H1 (cell line): ENCODE results near the gene ETV2. TPM values are rescaled to one million over a fixed set of nuclear protein-coding genes. Genes with fewer than 3 reads are reported as not detected.
A peak's percentile ranks its signal among the peaks of the same experiment; 100 is the strongest.

Experiments
- CTCF ChIA-PET: fragments of 300-600 bp; sonication (Branson Sonifier 250); formaldehyde crosslinking; loops from one replicate; lab custom pipeline; 2021; ENCODE audit not compliant: partially characterized antibody; lab: Charles Lee
- POLR2A ChIA-PET: fragments of 300-600 bp; sonication (Branson Sonifier 250); formaldehyde crosslinking; loops from one replicate; lab custom pipeline; 2021; ENCODE audit warnings: inconsistent platforms; ENCODE audit not compliant: partially characterized antibody; lab: Charles Lee
- DNase-seq, 2 experiments: peaks; one replicate each; pipeline versions ENCODE4 v3.0.0 to v3.0.0-alpha.2; 2010 to 2022; ENCODE audit warnings: low spot score in 2 of 2, low read depth in 1 of 2, mixed read lengths in 1 of 2
- FAIRE-seq: peaks from 2 replicates; lab custom pipeline; 2011; peaks lifted over from hg19 to GRCh38; lab: Jason Lieb, UNC
- H2AFZ ChIP-seq: 2 replicates; pipeline ENCODE4 v1.8.1; 2012; ENCODE audit warnings: low read length, inconsistent platforms
- H2AK5ac ChIP-seq: 2 replicates; pipeline ENCODE4 v1.6.1; 2013; ENCODE audit warnings: low read depth, low read length
- H2BK120ac ChIP-seq: replicated peaks from 2 replicates; pipeline ENCODE3; 2013; ENCODE audit warnings: low read depth, low read length, inconsistent platforms
- H2BK12ac ChIP-seq: 2 replicates; pipeline ENCODE4 v1.6.1; 2013; ENCODE audit warnings: low read depth, low read length
- H2BK15ac ChIP-seq: 2 replicates; pipeline ENCODE4 v1.6.1; 2013; ENCODE audit warnings: low read length
- H2BK20ac ChIP-seq: 2 replicates; pipeline ENCODE4 v1.6.1; 2013; ENCODE audit warnings: low read length
- H2BK5ac ChIP-seq: 2 replicates; pipeline ENCODE4 v1.6.1; 2013; ENCODE audit warnings: low read depth, low read length
- H3K14ac ChIP-seq: 2 replicates; pipeline ENCODE4 v1.6.1; 2013; ENCODE audit warnings: inconsistent platforms; ENCODE audit not compliant: insufficient read length
- H3K18ac ChIP-seq: 2 replicates; pipeline ENCODE4 v1.6.1; 2013; ENCODE audit warnings: low read length; ENCODE audit errors: extremely low read depth
- H3K23ac ChIP-seq: 2 replicates; pipeline ENCODE4 v1.6.1; 2013; ENCODE audit warnings: inconsistent platforms; ENCODE audit not compliant: insufficient read length
- H3K23me2 ChIP-seq: 2 replicates; pipeline ENCODE4 v1.6.1; 2013; ENCODE audit warnings: low read depth, low read length
- H3K27ac ChIP-seq: 2 replicates; pipeline ENCODE4 v1.6.1; 2011; ENCODE audit warnings: low read depth, low read length, inconsistent platforms
- H3K27me3 ChIP-seq, 4 experiments: replicated peaks in 1 of 4; 1 replicate in 1 of 4; 2 replicates in 3 of 4; pipeline versions ENCODE4 v1.6.1 to v1.8.1; 2011 to 2013; ENCODE audit warnings: low read length in 3 of 4, mild to moderate bottlenecking in 3 of 4, inconsistent platforms in 2 of 4, mixed read lengths in 2 of 4, moderate library complexity in 1 of 4; ENCODE audit not compliant: control insufficient read depth in 3 of 4, insufficient read depth in 3 of 4; ENCODE audit errors: extremely low read depth in 1 of 4
- H3K36me3 ChIP-seq, 4 experiments: 2 replicates each; pipeline versions ENCODE4 v1.6.1 to v1.8.1; 2011 to 2013; ENCODE audit warnings: mild to moderate bottlenecking in 4 of 4, low read length in 3 of 4, moderate library complexity in 2 of 4, control low read depth in 1 of 4, inconsistent platforms in 1 of 4; ENCODE audit not compliant: insufficient read depth in 4 of 4, control insufficient read depth in 2 of 4
- H3K4ac ChIP-seq: replicated peaks from 2 replicates; pipeline ENCODE3; 2013; ENCODE audit warnings: low read length, low read depth, mixed read lengths, inconsistent platforms; ENCODE audit not compliant: insufficient read length
- H3K4me1 ChIP-seq, 4 experiments: replicated peaks in 1 of 4; 1 replicate in 1 of 4; 2 replicates in 3 of 4; pipeline versions ENCODE4 v1.6.1 to v1.8.1; 2011 to 2013; ENCODE audit warnings: low read length in 3 of 4, inconsistent platforms in 2 of 4, mixed read lengths in 1 of 4; ENCODE audit not compliant: insufficient read depth in 4 of 4, control insufficient read depth in 3 of 4
- H3K4me2 ChIP-seq, 2 experiments: 2 replicates each; pipeline versions ENCODE4 v1.6.1 to v1.8.1; 2011 to 2013; ENCODE audit warnings: low read depth in 2 of 2, low read length in 2 of 2, control low read depth in 1 of 2, inconsistent platforms in 1 of 2, mild to moderate bottlenecking in 1 of 2; ENCODE audit not compliant: insufficient read depth in 1 of 2
- H3K4me3 ChIP-seq, 4 experiments: fragments of 200-600, 300-600 bp in 1 of 4; sonication (generic), shearing (Covaris generic), sonication (Bioruptor Twin) in 1 of 4; 2 replicates each; pipeline versions ENCODE4 v1.5.1 to v1.8.1; 2011 to 2016; ENCODE audit warnings: low read length in 4 of 4, low read depth in 3 of 4, control low read depth in 2 of 4, inconsistent platforms in 2 of 4, mild to moderate bottlenecking in 2 of 4, mixed read lengths in 1 of 4, moderate library complexity in 1 of 4; ENCODE audit not compliant: insufficient read depth in 2 of 4; ENCODE audit errors: extremely low read depth in 1 of 4
- H3K56ac ChIP-seq: replicated peaks from 2 replicates; pipeline ENCODE3; 2013; ENCODE audit warnings: low read depth, mild to moderate bottlenecking, mixed read lengths, low read length, inconsistent platforms; ENCODE audit not compliant: insufficient read length
- H3K79me1 ChIP-seq: 2 replicates; pipeline ENCODE4 v1.6.1; 2013; ENCODE audit warnings: low read depth, low read length, control low read depth
- H3K79me2 ChIP-seq, 2 experiments: 2 replicates each; pipeline versions ENCODE4 v1.6.1 to v1.8.1; 2012 to 2013; ENCODE audit warnings: low read length in 2 of 2, mild to moderate bottlenecking in 2 of 2, inconsistent platforms in 1 of 2; ENCODE audit not compliant: insufficient read depth in 2 of 2, control insufficient read depth in 1 of 2
- H3K9ac ChIP-seq, 4 experiments: replicated peaks in 1 of 4; 1 replicate in 1 of 4; 2 replicates in 3 of 4; pipeline versions ENCODE4 v1.6.1 to v1.8.1; 2011 to 2013; ENCODE audit warnings: low read depth in 3 of 4, low read length in 3 of 4, control low read depth in 2 of 4, mild to moderate bottlenecking in 2 of 4, moderate library complexity in 2 of 4, inconsistent platforms in 1 of 4; ENCODE audit errors: extremely low read depth in 1 of 4
- H3K9me3 ChIP-seq, 2 experiments: 2 replicates each; pipeline versions ENCODE4 v1.6.1 to v1.8.1; 2012 to 2013; ENCODE audit warnings: mild to moderate bottlenecking in 2 of 2, moderate library complexity in 2 of 2, control low read depth in 1 of 2, inconsistent platforms in 1 of 2, low read depth in 1 of 2, low read length in 1 of 2, mixed read lengths in 1 of 2; ENCODE audit not compliant: insufficient read depth in 2 of 2
- H4K20me1 ChIP-seq, 2 experiments: replicated peaks in 1 of 2; 2 replicates each; pipeline versions ENCODE3 to v1.8.1; 2011 to 2013; ENCODE audit warnings: inconsistent platforms in 2 of 2, low read length in 2 of 2, mild to moderate bottlenecking in 1 of 2; ENCODE audit not compliant: insufficient read depth in 2 of 2, control insufficient read depth in 1 of 2
- H4K5ac ChIP-seq: 2 replicates; pipeline ENCODE4 v1.6.1; 2013; ENCODE audit warnings: low read length, low read depth, mixed read lengths, inconsistent platforms; ENCODE audit not compliant: insufficient read length
- H4K8ac ChIP-seq: 2 replicates; pipeline ENCODE4 v1.8.0; 2013; ENCODE audit warnings: mild to moderate bottlenecking, moderate library complexity, low read length, inconsistent platforms; ENCODE audit not compliant: insufficient read depth; ENCODE audit errors: extremely low read depth
- H4K91ac ChIP-seq: replicated peaks from 2 replicates; pipeline ENCODE3; 2013; ENCODE audit warnings: low read length, mixed read lengths, inconsistent platforms; ENCODE audit not compliant: insufficient read length
- RAD21 ChIP-seq, 2 experiments: IDR thresholded peaks in 1 of 2; conservative IDR thresholded peaks in 1 of 2; 2 replicates each; pipeline ENCODE4 v1.6.1; 2011; ENCODE audit warnings: low read depth in 2 of 2, low read length in 2 of 2, improper control_type of control experiment in 1 of 2, inconsistent platforms in 1 of 2, mild to moderate bottlenecking in 1 of 2, moderate library complexity in 1 of 2
- RXRA ChIP-seq: IDR thresholded peaks from 2 replicates; pipeline ENCODE4 v1.6.1; 2011; ENCODE audit warnings: low read depth, mild to moderate bottlenecking, low read length, moderate library complexity; ENCODE audit not compliant: insufficient read depth
- WGBS, 2 experiments: shearing (Covaris generic) in 1 of 2; methylation state at CpG; one replicate each; pipeline versions ENCODE4 v1.1.6 to v1.1.7; 2013 to 2015; ENCODE audit warnings: low lambda C conversion rate in 2 of 2, mixed read lengths in 2 of 2, inconsistent platforms in 1 of 2, low coverage in 1 of 2, missing lambda C conversion rate in 1 of 2; ENCODE audit not compliant: insufficient replicate concordance in 2 of 2, insufficient coverage in 1 of 2, insufficient read length in 1 of 2; ENCODE audit errors: extremely low coverage in 1 of 2, missing lambda C conversion rate in 1 of 2; 5-methylcytosine and 5-hydroxymethylcytosine counted together
- polyA plus RNA-seq, 7 experiments: library from polyadenylated mRNA; depleted of rRNA in 3 of 7; stranded (reverse) in 5 of 7; unstranded in 2 of 7; fragments of >200 nt in 5 of 7; fragments of 200-250 nt in 2 of 7; gene quantifications; 1 replicate in 5 of 7; 2 replicates in 1 of 7; 4 replicates in 1 of 7; pipeline versions ENCODE4 v1.2.1 to v1.2.3, GENCODE V29; 2011 to 2013; ENCODE audit warnings: missing spikeins in 2 of 7, mixed read lengths in 2 of 7
- total RNA-seq: library from RNA; stranded (reverse); fragmentation: NEBNext Ultra II Directional; extraction: Animal tissue kit (Norgen Biotek cat#: 25700); gene quantifications from 2 replicates; pipeline ENCODE4 v1.2.1, GENCODE V29; 2021
- TF ChIP-seq, protein P1 (sequence below), 3 experiments: IDR thresholded peaks; 1 replicate in 2 of 3; 2 replicates in 1 of 3; pipeline versions ENCODE4 v1.5.1 to v1.6.1; 2011; ENCODE audit warnings: low read length in 3 of 3, mild to moderate bottlenecking in 3 of 3, inconsistent platforms in 2 of 3, low read depth in 1 of 3, moderate library complexity in 1 of 3; ENCODE audit not compliant: insufficient read depth in 1 of 3; ENCODE audit errors: control extremely low read depth in 1 of 3

The ETV2 gene
- total and polyA plus RNA-seq, 2 of the 8 experiments (the other 6 are each of a cell fraction or from before 2014, with no cell fraction given): 0.88 to 1.3 TPM

DNA sequence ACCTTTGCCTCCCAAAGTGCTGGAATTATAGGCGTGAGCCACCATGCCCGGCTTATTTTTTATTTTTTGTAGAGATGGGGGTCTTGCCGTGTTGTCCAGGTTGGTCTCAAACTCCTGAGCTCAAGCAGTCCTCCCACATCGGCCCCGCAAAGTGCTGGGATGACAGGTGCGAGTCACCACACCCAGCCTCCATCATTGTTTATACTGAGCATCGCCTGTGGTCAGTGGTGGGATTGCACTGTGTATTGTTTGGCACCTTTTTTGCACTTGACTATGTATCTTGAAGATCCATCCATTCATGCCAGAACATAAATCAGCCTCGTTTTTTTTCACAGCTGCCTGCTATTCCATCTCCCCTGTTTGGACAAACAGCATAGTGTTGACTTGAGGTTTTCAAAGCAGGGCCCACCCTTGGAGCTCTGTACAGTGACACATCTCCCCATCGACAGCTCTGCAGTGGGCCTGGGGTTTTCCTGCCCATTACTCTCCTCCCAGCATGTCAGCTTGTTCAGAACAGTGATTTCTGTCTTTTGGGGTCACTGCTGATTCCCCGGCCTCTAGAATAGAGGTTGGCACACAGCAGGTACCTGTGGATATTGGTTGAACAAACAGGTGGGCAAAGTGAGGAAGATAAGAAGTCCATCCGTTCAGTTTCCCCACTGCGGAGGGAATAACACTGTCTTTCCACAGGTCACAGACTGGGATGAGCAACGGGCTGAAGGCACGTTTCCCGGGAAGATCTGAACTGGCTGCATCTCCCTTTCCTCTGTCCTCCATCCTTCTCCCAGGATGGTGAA is 16.6 kb downstream of the ETV2 start:
- no peak overlapping the region for H2BK20ac ChIP-seq
- H3K4ac ChIP-seq: no peak overlapping the region
- DNase-seq: no peak
- WGBS, 2 experiments: 93% methylated on average over 15 of the region's 15 CpGs; no CpG with 5 or more reads in 1 of the 2 experiments
- CTCF ChIA-PET: interaction anchor here (0.6 to 3.3 kb wide), 6 partner anchors 10 to 111 kb away, joined by 3 to 15 read pairs (median 6); partner anchors contain the start of gene COX6B1
- peaks cover 0 to 2% of the 10 kb centered on the region in 2 experiments; a peak in 1 of 4 replicates for H3K9me3 ChIP-seq
- H2BK5ac ChIP-seq: no peak overlapping the region
- H2BK15ac ChIP-seq: no peak overlapping the region
- H4K8ac ChIP-seq: no peak overlapping the region
- H4K91ac ChIP-seq: no peak overlapping the region
- no peaks in the 10 kb centered on the region for H3K79me2 ChIP-seq
- H3K18ac ChIP-seq: no peak overlapping the region
- FAIRE-seq: no peak
- no peak overlapping the region for H2BK12ac ChIP-seq
- no peaks in the 10 kb centered on the region for H3K23me2 ChIP-seq
- H3K4me1 ChIP-seq: no peaks in the 10 kb centered on the region
- peaks cover 2% of the 10 kb centered on the region; the same call in 1 of the 2 replicates for H3K79me1 ChIP-seq
- H3K27ac ChIP-seq: no peak overlapping the region
- H3K23ac ChIP-seq: no peak overlapping the region
- no peak overlapping the region for H2AFZ ChIP-seq
- peaks cover 7 to 45% (median 30%) of the 10 kb centered on the region in 4 experiments; a peak in 7 of 8 replicates for H3K36me3 ChIP-seq
- H3K14ac ChIP-seq: no peak overlapping the region
- H3K9ac ChIP-seq: no peak overlapping the region
- POLR2A ChIA-PET: interaction anchor here (1.5 to 1.6 kb wide), 2 partner anchors 10 to 11 kb away, joined by 4 to 6 read pairs; partner anchors contain the start of gene COX6B1
- no peaks in the 10 kb centered on the region for H3K27me3 ChIP-seq
- no peak for TF ChIP-seq RXRA
- TF ChIP-seq, protein P1, sequence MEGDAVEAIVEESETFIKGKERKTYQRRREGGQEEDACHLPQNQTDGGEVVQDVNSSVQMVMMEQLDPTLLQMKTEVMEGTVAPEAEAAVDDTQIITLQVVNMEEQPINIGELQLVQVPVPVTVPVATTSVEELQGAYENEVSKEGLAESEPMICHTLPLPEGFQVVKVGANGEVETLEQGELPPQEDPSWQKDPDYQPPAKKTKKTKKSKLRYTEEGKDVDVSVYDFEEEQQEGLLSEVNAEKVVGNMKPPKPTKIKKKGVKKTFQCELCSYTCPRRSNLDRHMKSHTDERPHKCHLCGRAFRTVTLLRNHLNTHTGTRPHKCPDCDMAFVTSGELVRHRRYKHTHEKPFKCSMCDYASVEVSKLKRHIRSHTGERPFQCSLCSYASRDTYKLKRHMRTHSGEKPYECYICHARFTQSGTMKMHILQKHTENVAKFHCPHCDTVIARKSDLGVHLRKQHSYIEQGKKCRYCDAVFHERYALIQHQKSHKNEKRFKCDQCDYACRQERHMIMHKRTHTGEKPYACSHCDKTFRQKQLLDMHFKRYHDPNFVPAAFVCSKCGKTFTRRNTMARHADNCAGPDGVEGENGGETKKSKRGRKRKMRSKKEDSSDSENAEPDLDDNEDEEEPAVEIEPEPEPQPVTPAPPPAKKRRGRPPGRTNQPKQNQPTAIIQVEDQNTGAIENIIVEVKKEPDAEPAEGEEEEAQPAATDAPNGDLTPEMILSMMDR (IDR thresholded peaks at IDR 0.05; ENCODE audit: control extremely low read depth in 1 of 3, insufficient read depth in 1 of 3, low read depth in 1 of 3, low read length in 3 of 3): peak in 2 of 3 experiments; percentile 18 to 34; a peak in 2 of 4 replicates
- peak in 1 of 2 experiments; percentile 2; a peak in 2 of 4 replicates for TF ChIP-seq RAD21 (IDR thresholded peaks at IDR 0.05 in 1 of 2, conservative IDR thresholded peaks at IDR 0.05 in 1 of 2; ENCODE audit: low read depth in 2 of 2, low read length in 2 of 2)
- no peak overlapping the region for H3K56ac ChIP-seq
- peaks cover 0 to 14% of the 10 kb centered on the region in 2 experiments for H4K20me1 ChIP-seq
- no peak overlapping the region for H4K5ac ChIP-seq
- H3K4me2 ChIP-seq: no peak overlapping the region
- H3K4me3 ChIP-seq: no peak overlapping the region
- H2BK120ac ChIP-seq: no peak overlapping the region
- H2AK5ac ChIP-seq: no peak overlapping the region
